Activated naive CD4-positive, alpha-beta T cell treated with anti-CD3 and anti-CD28 coated beads, Interleukin-2, amount 50 U/mL, for 16 hours (primary cell): ENCODE measurements around the gene FOXO3B.
"Not testable (repeated sequence)": the region's sequence is repeated elsewhere in the genome, so short reads cannot be mapped to it uniquely, and the experiment has no call there.

Experiments
- DNase-seq: peaks from one replicate; pipeline ENCODE4 v3.0.0-alpha.2; 2020

The FOXO3B gene

DNA sequence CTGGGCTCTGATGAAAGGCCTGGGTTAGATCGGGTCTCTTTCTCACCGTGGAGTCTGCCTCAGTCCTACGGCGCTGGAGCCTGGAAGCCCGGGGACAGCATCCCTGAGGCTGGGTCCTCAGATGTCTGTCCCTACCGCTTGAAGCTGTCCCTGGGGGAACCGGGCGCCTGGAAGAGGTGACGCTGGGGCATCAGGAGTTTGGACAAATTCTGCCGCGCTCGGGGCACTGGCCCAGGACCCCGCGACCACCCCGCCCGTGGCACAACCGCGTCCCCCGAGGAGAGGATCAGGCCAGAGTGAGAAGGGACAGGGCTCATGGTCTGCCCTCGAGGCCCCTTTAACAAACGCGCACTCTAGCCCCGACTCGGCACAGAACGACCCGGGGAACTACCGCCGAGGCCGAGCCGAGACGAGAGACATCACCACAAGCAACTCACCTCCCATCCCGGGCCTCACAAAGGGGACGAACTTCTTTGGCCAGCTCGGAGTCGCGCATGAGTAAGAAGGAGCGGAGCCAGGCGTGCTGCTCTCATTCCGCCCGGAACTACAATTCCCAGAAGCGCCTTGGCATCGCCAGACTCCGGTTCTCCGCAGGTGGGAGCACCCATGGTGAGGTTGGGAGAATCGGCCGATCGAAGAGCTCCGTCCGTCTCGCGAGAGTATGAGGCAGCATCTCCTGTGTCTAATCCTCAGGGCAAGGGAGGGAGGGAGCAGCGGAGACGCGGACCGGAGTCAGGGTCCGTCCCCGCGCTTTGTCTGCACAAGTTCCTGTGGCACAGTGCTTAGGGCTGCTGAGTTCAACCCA is at the start of gene FOXO3B:
FOXO3B (minus strand) TSS at position 548 of the 805 bp plus-strand sequence. CDS start 663 bp downstream, outside the sequence.
- DNase-seq, result peak; percentile 55

DNA sequence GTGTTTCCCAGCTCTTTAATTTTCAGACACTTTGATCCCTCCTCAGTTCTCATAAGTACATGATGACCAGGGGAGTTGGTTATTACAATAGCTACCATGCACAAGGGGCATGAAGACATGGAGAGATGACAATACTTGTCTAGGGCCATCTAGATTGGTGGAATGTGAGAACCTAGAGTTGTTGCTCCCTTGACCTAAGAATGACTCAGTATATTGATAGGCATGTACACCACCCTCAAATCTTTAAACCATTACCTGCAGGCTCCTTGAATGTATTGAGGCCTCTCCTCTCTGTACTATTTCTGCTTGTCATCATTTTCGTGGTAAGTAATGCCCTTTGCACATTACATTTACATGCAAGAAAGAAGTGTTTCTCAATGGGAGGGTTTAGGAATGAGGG is 41.4 kb upstream of the FOXO3B start:
- DNase-seq, result not testable (repeated sequence)

- DNase-seq, result not testable (repeated sequence)
Measured at GRCh38 chr17:18722612-18723011, 40.5 kb upstream of the FOXO3B start.

DNA sequence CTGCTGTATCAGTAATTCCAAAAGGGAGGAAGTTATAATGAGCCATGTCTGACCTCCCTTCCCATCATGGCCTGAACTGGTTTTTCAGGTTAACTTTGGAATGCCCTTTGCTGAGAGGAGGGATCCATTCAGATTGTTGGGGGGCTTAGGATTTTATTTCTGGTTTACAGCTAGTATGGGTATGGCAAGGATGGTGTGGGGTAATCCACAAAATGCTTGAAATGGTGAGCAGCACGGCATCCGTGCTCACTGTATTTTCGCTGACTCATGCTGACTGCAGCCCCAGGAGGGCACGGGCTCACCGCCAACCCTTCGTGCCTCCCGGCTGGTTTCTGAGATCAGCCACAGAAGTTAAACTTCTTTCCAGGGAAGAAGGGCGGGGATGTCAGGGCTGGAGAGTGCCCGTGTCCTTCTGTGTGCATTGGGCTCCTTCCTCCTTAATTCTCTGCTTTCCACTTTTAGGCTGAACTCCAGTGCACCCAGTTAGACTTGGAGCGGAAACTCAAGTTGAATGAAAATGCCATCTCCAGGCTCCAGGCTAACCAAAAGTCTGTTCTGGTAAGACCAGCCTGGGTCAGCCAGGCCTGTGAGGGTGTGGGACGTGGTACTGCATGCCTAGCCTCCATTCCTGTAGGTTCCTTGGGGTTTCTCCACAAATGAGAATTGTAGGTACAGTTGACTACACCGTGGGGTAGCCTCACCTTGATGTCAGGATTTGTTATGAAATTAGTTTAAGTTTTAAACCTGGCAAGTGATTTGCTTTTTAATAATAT is 39.8 kb upstream of the FOXO3B start:
- DNase-seq, result not testable (repeated sequence)

GRCh38 chr17:18719428-18720110 is 37.5 kb upstream of the FOXO3B start:
- not testable (repeated sequence) for DNase-seq

GRCh38 chr17:18718643-18719427 is 36.7 kb upstream of the FOXO3B start:
- not testable (repeated sequence) for DNase-seq

- peak; percentile 65 for DNase-seq
Measured at GRCh38 chr17:18712354-18712999, 30.4 kb upstream of the FOXO3B start.

DNA sequence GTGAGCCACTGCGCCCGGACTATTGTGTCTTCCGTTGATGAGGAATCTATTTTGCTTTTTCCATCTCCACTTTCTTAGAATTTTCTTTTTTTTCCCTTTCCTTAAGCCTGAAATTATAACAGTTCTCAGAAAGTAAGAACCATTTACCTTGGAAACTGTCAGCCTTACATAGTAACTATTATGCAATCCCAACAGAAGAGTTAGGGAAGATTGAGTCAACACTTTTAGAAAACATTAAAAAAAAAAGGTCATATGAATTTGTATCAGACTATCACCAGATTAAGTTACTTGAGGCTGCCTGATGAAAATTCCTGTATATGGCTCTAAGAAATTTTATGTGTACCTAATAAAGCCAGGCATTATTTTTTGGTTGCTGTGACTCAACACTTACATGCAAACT is 26.1 kb upstream of the FOXO3B start:
- not testable (repeated sequence) for DNase-seq

DNA sequence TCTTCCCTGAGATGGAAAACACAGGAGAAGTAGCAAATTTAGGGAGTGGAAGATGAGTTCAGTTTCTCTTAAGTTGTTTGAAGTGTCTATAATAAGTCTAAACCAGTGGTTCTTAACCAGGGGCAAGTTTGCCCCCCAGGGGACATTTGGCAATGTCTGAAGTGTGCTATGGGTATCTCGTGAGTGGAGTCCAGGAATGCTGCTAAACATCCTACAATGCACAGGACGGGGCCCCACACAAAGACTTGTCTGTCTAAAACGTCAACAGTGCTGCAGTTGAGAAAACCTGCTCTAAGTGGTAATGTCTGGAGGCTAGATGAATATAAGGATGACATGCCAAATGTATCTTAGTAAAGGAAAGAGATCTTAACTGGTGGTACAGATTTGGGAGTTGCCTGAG is 23.8 kb upstream of the FOXO3B start:
- DNase-seq, result not testable (repeated sequence)

DNA sequence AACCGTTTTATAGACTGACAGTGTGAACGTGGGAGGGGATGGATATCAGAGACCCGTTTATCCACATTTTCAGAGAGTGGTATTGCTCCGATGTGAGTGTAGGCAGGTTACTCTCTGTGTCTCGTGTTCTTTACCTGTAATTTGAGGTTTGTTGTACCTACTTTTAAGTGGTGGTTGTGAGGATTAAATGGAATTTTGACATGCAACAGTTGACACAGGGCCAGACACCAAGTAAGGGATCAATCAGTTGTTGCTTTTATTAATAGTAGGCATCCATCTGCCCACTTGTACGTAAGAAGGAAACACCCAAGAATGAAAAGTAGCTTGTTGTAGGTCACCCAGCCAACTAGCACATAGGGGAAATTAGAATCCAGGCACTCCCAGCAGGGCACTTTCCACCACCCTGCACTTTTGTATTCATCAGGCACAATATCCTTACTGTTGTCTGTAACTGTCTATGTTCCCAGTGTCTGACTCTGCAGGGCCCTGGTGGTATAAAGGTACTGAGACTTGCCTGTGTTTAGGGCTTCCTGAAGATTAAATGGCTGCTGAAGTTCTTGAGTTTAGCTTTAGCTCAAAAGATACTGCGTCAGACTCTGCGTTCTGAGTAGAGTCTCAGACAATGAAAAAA is 16.5 kb upstream of the FOXO3B start:
- not testable (repeated sequence) for DNase-seq

- DNase-seq, result not testable (repeated sequence)
Measured at GRCh38 chr17:18695143-18695542, 13.0 kb upstream of the FOXO3B start.

GRCh38 chr17:18682668-18683067 is 554 bp upstream of the FOXO3B start:
- not testable (repeated sequence) for DNase-seq

- not testable (repeated sequence) for DNase-seq
Measured at GRCh38 chr17:18677381-18677780, 4.7 kb downstream of the FOXO3B start.

DNA sequence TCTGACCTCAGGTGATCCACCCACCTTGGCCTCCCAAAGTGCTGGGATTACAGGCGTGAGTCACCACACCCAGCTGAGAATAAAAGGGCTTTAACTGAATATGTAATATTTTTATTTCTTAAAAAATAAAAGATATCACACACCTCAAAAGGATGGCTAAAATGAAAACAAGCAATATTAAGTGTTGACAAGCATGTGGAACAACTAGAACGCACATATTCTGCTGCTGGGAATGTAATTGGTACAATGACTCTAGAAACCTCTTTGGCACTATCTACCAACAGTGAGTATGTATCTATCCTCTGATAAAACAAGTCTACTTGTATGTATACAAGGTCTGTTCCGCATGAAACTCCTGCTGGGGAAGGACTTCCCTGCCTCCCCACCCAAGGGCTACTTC is 5.2 kb downstream of the FOXO3B start:
- not testable (repeated sequence) for DNase-seq

- DNase-seq, result not testable (repeated sequence)
Measured at GRCh38 chr17:18672395-18673227, 9.5 kb downstream of the FOXO3B start.

- DNase-seq, result not testable (repeated sequence)
Measured at GRCh38 chr17:18668625-18669024, 13.5 kb downstream of the FOXO3B start.

- DNase-seq, result not testable (repeated sequence)
Measured at GRCh38 chr17:18667535-18667934, 14.6 kb downstream of the FOXO3B start.

DNA sequence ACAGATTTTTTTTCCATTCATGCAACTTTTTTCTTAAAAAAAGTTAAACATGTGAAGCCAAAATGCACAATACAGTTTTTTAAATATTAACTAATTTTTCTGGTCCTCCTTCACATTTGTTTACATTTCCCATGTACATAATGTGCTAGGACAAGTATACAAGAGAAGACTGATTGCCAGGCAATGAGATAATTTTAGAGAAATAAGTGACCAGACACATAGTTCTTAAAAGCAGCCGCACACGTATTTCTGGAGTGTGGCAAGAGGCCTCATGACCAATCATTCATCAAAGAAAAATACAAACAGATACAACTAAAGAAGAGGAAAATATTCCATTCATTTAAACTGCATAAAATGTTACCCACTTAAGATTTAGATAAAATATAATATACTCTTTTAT is 15.8 kb downstream of the FOXO3B start:
- not testable (repeated sequence) for DNase-seq

DNA sequence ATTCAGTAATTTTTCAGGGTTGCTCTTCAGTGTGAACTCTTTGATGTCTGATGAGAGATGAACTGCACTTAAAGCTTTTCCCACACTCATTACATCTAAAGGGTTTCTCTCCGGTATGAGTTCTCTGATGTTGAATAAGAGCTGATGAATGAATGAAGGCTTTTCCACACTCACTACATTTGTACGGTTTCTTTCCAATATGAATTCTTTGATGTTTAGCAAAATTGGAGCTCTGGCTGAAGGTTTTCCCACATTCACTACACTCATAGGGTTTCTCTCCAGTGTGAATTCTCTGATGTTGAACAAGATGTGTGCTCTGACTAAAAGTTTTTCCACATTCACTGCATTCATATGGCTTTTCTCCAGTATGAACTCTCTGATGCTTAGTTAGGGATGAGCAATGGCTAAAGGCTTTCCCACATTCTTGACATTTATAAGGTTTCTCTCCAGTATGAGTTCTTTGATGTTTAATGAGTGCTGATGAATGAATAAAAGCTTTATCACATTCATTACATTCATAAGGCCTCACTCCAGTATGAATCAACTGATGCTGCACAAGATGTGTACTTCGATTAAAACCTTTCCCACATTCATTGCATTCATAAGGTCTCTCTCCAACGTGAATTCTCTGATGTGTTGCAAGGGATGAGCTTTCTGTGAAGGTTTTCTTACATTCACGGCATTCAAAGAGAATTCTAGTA is 20.0 kb downstream of the FOXO3B start:
- DNase-seq, result not testable (repeated sequence)

GRCh38 chr17:18650094-18650493 is 32.0 kb downstream of the FOXO3B start:
- DNase-seq, result not testable (repeated sequence)
